GM21381 (cell line): ENCODE measurements around the gene VWA7.

ENCODE experiments used
- ATAC-seq: cut with Tn5 transposase; IDR thresholded peaks from one replicate; pipeline ENCODE4 v1.9.1; 2021; ENCODE audit warnings: mild to moderate bottlenecking, moderate library complexity; ENCODE audit not compliant: unreplicated experiment

Gene VWA7

DNA sequence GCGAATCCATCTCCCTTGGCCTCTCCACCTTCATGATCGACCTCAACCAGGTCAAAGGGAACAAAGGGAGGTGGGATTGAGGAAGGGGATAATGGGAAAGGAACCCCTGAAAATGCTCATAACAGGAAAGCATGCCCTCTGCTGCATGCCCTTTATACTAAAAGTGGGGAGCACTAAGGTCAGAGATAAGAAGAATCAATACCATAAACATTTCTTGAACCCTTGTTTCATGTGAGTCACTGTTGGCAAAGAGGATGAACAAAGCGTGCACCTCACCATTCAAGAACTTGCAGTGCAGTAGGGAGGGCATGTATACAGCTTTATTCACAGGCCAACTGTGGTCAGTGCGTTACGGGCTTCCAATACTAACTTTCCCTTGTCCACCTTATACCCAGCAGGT lies 16.3 kb downstream of the VWA7 start:
- no peak for ATAC-seq

DNA sequence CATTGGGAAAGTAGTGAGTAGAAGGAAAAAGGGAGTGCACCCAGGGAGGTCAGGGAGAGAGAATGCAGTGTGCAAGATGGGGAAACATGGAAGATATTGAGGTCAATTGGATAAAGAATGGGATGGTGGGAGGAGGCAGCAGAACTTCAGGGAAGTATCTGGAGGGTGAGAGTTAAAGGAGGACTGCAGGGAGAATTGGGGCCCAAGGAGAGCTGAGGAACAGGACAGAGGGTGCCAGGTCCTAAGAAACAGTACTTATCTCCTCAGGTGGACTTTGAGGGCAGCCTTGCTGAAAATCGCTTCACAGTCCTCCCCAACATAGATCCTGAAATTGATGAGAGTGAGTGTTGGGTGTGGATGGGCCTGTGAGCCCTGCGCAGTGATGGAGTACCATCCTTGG lies 18.8 kb downstream of the VWA7 start:
- ATAC-seq = no peak

- no peak for ATAC-seq
Observed at GRCh38 chr6:31752739-31753319, 24.3 kb downstream of the VWA7 start.

DNA sequence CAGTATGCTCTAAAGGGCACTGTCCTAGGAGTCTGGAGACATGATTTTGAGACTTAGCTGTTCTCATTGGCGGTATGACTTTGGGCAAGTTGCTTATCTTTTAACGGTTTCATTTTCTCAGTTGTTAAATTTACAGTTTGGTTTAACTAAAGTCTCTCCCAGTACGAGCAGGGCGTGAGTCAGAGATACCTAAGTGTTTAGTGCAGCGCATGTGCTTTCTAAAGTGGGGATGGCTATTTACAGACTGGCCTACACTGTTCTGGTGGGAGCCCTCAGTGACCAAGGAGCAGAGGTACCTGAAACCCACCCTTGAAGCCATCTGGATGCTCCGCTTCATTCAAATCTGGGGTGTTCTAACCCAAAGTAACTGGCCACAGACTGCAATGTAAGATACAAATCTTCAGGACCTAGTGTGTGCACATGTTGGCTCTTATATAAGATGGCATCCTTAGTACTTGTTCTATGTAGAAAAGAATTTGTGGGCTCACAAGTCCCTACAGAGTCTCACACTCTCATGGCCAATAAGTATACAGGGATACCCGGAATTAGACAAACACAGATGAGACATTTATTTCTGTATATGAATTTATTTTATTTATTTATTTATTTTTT lies 26.6 kb downstream of the VWA7 start:
- no peak for ATAC-seq

GRCh38 chr6:31749301-31750036 lies 27.7 kb downstream of the VWA7 start:
- ATAC-seq = no peak

GRCh38 chr6:31744422-31744821 lies 32.7 kb downstream of the VWA7 start:
- ATAC-seq = no peak

GRCh38 chr6:31742894-31743293 lies 34.2 kb downstream of the VWA7 start:
- ATAC-seq = no peak

GRCh38 chr6:31741815-31742214 lies 35.3 kb downstream of the VWA7 start:
- no peak for ATAC-seq

GRCh38 chr6:31740397-31741223 lies 36.5 kb downstream of the VWA7 start:
- ATAC-seq = no peak

DNA sequence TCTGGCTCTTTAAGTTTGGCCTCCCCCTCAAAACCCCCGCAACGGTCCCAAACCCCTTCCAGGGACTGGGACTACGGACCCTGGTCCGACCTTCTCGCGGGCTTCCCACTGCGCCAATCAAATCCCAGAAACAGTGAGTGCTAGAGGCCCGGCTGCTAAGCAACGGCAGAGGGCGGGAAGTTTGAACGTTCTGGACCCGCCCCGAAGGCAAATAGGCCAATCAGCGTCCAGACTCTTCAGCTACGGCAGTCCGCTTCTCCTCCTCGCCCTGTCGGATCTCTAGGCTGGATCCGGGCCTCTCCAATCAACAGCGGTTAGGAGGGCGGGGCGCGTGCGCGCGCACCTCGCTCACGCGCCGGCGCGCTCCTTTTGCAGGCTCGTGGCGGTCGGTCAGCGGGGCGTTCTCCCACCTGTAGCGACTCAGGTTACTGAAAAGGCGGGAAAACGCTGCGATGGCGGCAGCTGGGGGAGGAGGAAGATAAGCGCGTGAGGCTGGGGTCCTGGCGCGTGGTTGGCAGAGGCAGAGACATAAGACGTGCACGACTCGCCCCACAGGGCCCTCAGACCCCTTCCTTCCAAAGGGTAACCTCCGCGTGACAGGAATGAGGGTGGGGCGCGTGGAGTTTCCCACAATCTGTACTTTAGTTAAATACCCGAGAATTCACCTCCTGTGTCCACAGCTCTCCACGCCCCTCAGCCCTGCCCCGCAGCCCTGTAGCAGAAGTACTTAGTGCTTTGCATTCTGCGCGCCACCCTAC lies 37.3 kb downstream of the VWA7 start, which contains the start of gene MSH5:
Gene MSH5, plus strand, starts transcription at position 367 of the 758 bp plus-strand sequence. CDS start 462 bp downstream, outside the sequence.
- peak; percentile 74 for ATAC-seq

DNA sequence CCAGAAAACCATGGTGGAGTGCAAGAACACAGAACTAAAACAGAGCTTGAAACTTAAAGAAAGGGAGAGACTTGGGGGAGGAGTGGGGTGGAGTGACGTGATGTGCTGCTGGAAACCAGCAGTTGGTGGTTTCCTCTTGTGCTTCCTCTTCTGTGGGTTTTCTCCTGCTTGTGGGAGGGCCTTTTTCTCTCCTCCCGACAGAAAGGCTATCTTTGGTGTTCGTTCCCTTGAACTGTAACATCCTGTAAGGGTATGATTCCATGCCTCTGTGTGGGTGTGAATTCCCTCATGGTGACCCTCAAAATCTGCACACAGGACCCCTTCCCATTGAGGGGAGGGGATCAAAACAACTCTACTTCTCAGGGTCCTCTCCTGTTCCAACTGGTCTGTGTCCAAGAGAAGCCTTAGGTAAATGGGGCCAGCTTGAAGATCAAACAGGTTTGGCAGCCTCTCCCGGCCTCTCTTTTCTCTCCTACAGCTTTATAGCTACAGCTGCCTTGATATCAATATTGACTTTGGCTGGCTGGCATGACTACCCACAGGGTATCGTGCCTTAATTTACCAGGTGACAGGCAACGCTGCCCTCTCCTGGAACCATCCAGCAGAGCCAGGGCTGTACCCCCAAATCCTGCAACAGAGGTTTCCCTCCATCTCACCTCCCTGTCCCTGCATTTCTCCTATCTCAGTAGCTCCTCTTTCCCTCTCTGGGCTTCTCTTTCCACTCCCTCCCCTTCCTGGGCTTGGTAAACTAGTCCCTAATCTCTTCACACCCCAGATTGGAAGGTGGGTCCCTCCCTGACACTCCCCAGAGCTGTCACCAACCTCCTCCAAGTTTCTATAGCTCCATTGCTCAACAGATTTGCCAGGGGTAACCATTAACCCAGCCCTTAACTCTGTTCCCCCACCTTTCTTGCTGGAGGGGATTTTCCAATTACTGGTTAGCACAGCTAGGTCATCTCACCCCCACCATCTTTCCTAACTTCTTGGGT lies 38.8 kb downstream of the VWA7 start:
- no peak for ATAC-seq

DNA sequence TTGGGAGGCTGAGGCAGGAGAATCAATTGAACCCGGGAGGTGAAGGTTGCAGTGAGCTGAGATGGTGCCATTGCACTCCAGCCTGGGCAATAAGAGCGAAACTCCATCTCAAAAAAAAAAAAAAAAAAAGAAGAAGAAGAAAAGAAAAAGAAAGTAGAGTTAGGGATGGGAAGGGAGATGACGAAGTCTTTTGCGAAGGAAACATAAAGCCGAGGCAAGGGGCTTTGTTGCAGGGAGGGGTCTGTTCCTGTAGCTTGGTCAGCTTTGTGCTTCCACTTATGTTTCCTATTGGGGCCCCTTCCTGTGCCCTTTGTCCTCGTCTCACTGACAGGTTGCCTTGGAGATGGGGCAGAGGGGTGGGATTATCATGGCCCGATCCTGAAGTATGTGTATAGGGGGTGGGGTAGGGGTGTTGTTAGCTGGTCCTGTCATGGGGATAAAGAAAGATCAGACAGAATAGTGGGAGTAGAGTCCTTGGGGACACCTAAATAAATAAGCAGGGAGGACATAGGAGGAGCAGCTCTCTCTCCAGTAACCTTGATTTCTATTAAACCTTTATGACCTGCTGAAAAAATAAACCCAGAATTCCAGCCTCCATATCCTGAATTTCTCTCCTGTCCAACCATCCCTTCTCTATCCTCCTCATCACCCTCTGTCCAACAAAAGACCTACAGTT lies 39.7 kb downstream of the VWA7 start:
- ATAC-seq = no peak

- ATAC-seq = no peak
Observed at GRCh38 chr6:31736768-31737314, 40.3 kb downstream of the VWA7 start.

DNA sequence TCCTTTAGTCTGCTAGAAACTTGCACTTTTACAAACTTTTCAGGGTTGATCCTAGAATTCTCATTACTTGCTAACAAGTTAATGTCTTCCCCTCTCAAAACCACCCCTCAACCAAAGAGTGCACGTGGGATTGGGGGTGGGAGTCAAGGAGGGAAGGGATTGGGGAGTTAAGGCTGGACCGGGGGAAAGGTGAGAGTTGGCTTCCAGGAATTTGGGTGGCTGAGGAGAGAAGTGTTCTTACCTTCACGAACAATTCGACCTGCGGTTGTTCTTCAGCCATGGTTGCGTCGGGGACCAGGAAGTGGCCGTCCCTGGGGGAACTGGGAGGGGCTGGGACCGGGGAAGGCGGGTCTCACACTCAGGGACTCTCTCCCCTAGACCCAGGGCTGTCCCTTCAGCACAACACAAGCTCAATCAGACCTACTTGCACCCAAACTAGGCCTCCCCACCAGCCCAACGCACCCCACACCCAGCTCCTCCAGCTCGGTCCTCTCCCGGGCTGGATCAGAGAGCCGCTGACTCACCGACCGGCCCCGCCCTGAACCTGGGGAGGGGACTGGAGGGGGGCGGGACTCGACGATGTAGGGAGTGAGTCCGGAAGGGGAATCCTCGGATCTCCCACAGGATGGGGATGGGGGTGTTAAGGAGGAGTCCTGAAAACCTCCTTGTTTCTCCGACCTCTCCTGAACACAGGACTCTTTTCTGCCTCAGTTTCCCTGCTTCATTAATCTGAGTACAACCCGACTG lies 40.9 kb downstream of the VWA7 start, which contains the start of gene CLIC1:
Gene CLIC1, minus strand, starts transcription at position 510 of the 747 bp plus-strand sequence. Its CDS starts 230 bp downstream, at position 280.
- ATAC-seq = no peak

DNA sequence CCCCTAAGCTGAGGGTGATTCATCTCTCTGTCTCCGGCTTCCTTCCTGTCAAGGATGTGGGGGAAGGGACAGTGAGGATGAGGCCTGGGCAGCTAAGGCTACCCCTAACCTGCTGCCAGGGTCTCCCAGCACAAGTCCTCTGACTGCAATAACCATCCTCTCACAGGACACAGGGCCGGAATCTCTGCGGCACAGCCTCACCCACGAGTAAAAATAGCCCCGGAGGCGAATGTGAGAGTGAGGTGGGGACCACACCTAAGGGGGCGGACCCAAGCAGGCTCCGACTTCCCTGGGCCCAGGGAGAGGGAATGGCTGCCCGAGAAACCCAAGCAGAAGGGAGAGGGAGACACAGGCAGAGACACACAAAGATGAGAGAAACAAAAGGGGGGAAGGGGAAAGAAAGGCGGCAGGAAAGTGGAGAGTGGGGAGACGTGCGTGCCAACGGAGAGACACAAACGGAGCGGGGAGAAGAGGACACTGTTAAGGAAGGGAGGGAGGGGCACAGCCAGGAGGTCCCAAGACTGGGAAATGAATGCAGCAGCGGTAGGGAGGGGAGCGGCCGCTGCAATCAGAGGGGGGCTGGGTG lies 42.2 kb downstream of the VWA7 start:
- no peak for ATAC-seq

DNA sequence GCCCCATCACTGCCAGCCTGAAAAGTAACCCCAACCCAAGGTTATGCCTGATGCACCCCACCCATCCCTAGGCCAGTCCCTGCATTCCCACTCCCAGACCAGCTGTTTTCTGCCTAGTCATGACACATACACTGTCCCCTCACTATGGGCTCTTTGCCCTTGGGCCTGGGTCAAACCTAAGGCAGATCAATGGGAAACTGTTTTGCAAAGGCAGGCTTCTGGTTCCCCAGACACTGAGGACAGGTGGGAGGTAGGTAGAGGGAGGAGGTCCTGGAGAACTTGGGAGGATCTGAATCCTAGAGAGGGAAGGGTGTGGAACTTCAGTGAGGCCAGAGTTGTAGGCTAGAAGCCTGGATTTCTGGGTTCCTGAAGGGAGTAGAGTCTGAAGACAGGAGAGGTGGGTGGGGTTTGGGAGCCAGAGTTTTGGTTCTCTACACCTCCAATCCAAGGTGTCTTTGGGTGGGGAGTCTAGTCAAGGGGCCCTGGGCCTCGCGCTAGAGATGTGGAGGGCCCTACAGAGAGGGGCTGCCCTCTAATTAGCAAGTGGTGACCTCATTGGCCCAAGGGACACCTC lies 42.8 kb downstream of the VWA7 start:
- ATAC-seq = no peak

DNA sequence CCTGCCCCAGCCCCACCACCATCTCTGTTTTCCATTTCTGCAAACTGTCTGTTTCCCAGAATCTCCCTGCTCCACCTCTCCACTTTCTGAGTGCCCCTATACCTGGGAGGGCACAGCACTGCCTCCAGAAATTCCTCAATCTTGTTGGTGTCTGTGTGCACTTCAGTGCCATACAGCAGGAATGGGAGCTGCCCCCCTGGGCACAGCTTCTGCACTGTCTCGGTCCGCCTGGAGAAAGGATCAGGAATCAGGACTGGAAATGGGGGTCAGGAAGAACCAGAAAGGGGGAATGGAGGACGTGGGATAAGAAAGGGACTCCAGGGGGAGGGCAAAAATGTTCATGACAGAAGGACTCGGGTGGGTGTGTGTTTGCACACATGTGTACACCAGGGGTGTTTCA lies 43.4 kb downstream of the VWA7 start:
- ATAC-seq = no peak
